GM12878 (cell line): ENCODE results near the gene ARHGAP22. TPM values are rescaled to one million over a fixed set of nuclear protein-coding genes. Genes with fewer than 3 reads are reported as not detected.

Experiments used
- ATAC-seq: fragments of 200-7000 bp; cut with Tn5 transposase; 3 replicates; pipeline ENCODE4 v1.9.1; 2020; ENCODE audit warnings: mild to moderate bottlenecking, moderate library complexity
- BruUV-seq: library from RNA; stranded (reverse); fragments of 400-500 nt; replicated peaks from 2 replicates; lab custom pipeline; 2021; lab: Mats Ljungman, UMichigan
- CTCF ChIA-PET: fragments of 300-600 bp; sonication (Branson Sonifier 250); formaldehyde crosslinking; extraction: SDS; loops from one replicate; lab custom pipeline; 2021; ENCODE audit warnings: inconsistent platforms; lab: Yijun Ruan, JAX
- POLR2A ChIA-PET: fragments of 350-600 bp; formaldehyde crosslinking; extraction: SDS; loops from one replicate; lab custom pipeline; 2021; ENCODE audit warnings: inconsistent platforms; lab: Charles Lee
- RAD21 ChIA-PET: fragments of 300-600 bp; sonication (Branson Sonifier 250); formaldehyde crosslinking; loops from one replicate; lab custom pipeline; 2023; ENCODE audit warnings: antibody characterized with exemption; ENCODE audit not compliant: unreplicated experiment; lab: Charles Lee
- SMC1A ChIA-PET: fragments of 300-600 bp; sonication (Branson Sonifier 250); formaldehyde crosslinking; loops from one replicate; lab custom pipeline; 2023; ENCODE audit not compliant: unreplicated experiment, uncharacterized antibody; lab: Charles Lee
- DNase-seq: peaks from one replicate; pipeline ENCODE4 v3.0.0-alpha.2; 2011; ENCODE audit warnings: low read depth, low spot score
- FAIRE-seq: peaks from 3 replicates; lab custom pipeline; 2011; peaks lifted over from hg19 to GRCh38; lab: Jason Lieb, UNC
- H2AFZ ChIP-seq: 2 replicates; pipeline ENCODE4 v1.6.0; 2011; ENCODE audit warnings: low read depth, low read length, control low read depth; ENCODE audit not compliant: control insufficient read depth
- H3K27ac ChIP-seq: 2 replicates; pipeline ENCODE4 v1.5.1; 2011; ENCODE audit warnings: control low read depth; ENCODE audit not compliant: control insufficient read depth, insufficient read depth
- H3K27me3 ChIP-seq, 2 experiments: replicated peaks in 1 of 2; 2 replicates each; pipeline versions ENCODE4 v1.6.0 to v1.6.1; 2011; ENCODE audit warnings: low read length in 1 of 2; ENCODE audit not compliant: control insufficient read depth in 2 of 2, insufficient read depth in 2 of 2
- H3K36me3 ChIP-seq, 2 experiments: 2 replicates each; pipeline ENCODE4 v1.5.1; 2011; ENCODE audit warnings: low read length in 1 of 2; ENCODE audit not compliant: control insufficient read depth in 2 of 2, insufficient read depth in 2 of 2
- H3K4me1 ChIP-seq: 2 replicates; pipeline ENCODE4 v1.6.1; 2011; ENCODE audit warnings: mild to moderate bottlenecking, low read length, moderate library complexity, mixed read lengths; ENCODE audit not compliant: control insufficient read depth, insufficient read depth
- H3K4me2 ChIP-seq: 2 replicates; pipeline ENCODE4 v1.6.0; 2011; ENCODE audit warnings: control low read depth; ENCODE audit not compliant: control insufficient read depth, insufficient read depth
- H3K4me3 ChIP-seq: fragments of 200-600 bp; sonication (generic); 2 replicates; pipeline ENCODE4 v1.5.1; 2016
- H3K79me2 ChIP-seq: 2 replicates; pipeline ENCODE4 v1.6.0; 2011; ENCODE audit warnings: low read length; ENCODE audit not compliant: control insufficient read depth, insufficient read depth
- H3K9ac ChIP-seq: 2 replicates; pipeline ENCODE4 v1.8.0; 2011; ENCODE audit warnings: low read length, control low read depth, mixed read lengths; ENCODE audit not compliant: control insufficient read depth, insufficient read depth
- H3K9me3 ChIP-seq: replicated peaks from 3 replicates; pipeline ENCODE4 v1.5.1; 2011; ENCODE audit warnings: mild to moderate bottlenecking, low read length; ENCODE audit not compliant: control insufficient read depth, insufficient read depth
- H4K20me1 ChIP-seq: 2 replicates; pipeline ENCODE4 v1.6.0; 2011; ENCODE audit not compliant: control insufficient read depth, insufficient read depth
- BMI1 ChIP-seq: fragments of 450-650 bp; IDR thresholded peaks from 2 replicates; pipeline ENCODE4 v1.6.1; 2016; ENCODE audit warnings: mild to moderate bottlenecking, moderate library complexity, borderline replicate concordance
- CHD1 ChIP-seq: IDR thresholded peaks from 2 replicates; pipeline ENCODE4 v1.6.1; 2012; ENCODE audit warnings: low read depth, low read length, improper control_type of control experiment
- EGR1 ChIP-seq, 2 experiments: IDR thresholded peaks; 1 replicate in 1 of 2; 2 replicates in 1 of 2; pipeline ENCODE4 v1.6.1; 2011 to 2012; ENCODE audit warnings: low read depth in 2 of 2, low read length in 2 of 2, borderline replicate concordance in 1 of 2, mild to moderate bottlenecking in 1 of 2, moderate library complexity in 1 of 2
- HCFC1 ChIP-seq: fragments of 150-350 bp; IDR thresholded peaks from 2 replicates; pipeline ENCODE4 v1.6.1; 2014; ENCODE audit warnings: low read length
- NBN ChIP-seq: fragments of 450-650 bp; IDR thresholded peaks from 2 replicates; pipeline ENCODE4 v1.6.1; 2016
- NR2F1 ChIP-seq: fragments of 450-650 bp; conservative IDR thresholded peaks from 2 replicates; pipeline ENCODE4 v1.6.1; 2017; ENCODE audit warnings: mild to moderate bottlenecking
- NRF1 ChIP-seq: conservative IDR thresholded peaks from 2 replicates; pipeline ENCODE4 v1.6.1; 2011; ENCODE audit warnings: mild to moderate bottlenecking, low read depth, low read length, improper control_type of control experiment
- PML ChIP-seq: IDR thresholded peaks from 2 replicates; pipeline ENCODE4 v1.6.1; 2012; ENCODE audit warnings: low read length, inconsistent platforms
- POLR2AphosphoS5 ChIP-seq: IDR thresholded peaks from 2 replicates; pipeline ENCODE4 v1.6.1; 2011; ENCODE audit warnings: mild to moderate bottlenecking, low read length, inconsistent platforms
- SMAD1 ChIP-seq: fragments of 450-650 bp; IDR thresholded peaks from 2 replicates; pipeline ENCODE4 v1.6.1; 2018; ENCODE audit warnings: mild to moderate bottlenecking, low read depth; ENCODE audit not compliant: partially characterized antibody
- WGBS: methylation state at CpG from one replicate; pipeline ENCODE4 v1.1.6; 2016; ENCODE audit warnings: low lambda C conversion rate; ENCODE audit not compliant: insufficient replicate concordance, insufficient coverage; ENCODE audit errors: missing lambda C conversion rate; 5-methylcytosine and 5-hydroxymethylcytosine counted together
- in situ Hi-C: fragments of 300-500 bp; cut with MboI; formaldehyde crosslinking; loops from 9 replicates; pipeline ENCODE4 v1.14.3; 2018; ENCODE audit warnings: mixed read lengths
- intact Hi-C: fragments of 100-400 bp; cut with micrococcal nuclease; formaldehyde crosslinking; loops from one replicate; pipeline ENCODE4 v1.14.2; 2022; ENCODE audit not compliant: unreplicated experiment
- polyA plus RNA-seq, 11 experiments: library from polyadenylated mRNA; depleted of rRNA in 4 of 11; unstranded in 6 of 11; stranded (reverse) in 5 of 11; fragments of >200 nt; fragmentation: Nextera tagmentation in 4 of 11; fragmentation: Illumina TruSeq in 1 of 11; extraction: Ambion mirVana in 4 of 11; extraction: Trizol in 1 of 11; gene quantifications; 1 replicate in 1 of 11; 2 replicates in 10 of 11; pipeline versions ENCODE4 v1.2.1 to v1.2.3, GENCODE V29; 2011 to 2016; ENCODE audit warnings: inconsistent platforms in 2 of 11, missing spikeins in 2 of 11, low read depth in 1 of 11
- total RNA-seq, 4 experiments: library from RNA; depleted of rRNA in 3 of 4; stranded (reverse); fragments of >200 nt in 3 of 4; fragmentation: Illumina TruSeq in 1 of 4; extraction: Trizol in 1 of 4; gene quantifications; 2 replicates each; pipeline versions ENCODE4 v1.2.1 to v1.2.3, GENCODE V29; 2013 to 2021
- TF ChIP-seq, protein P1 (sequence below): IDR thresholded peaks from 2 replicates; pipeline ENCODE4 v1.6.1; 2011; ENCODE audit warnings: borderline replicate concordance, low read depth, mild to moderate bottlenecking, moderate library complexity, mixed read lengths, low read length; ENCODE audit not compliant: insufficient read depth; ENCODE audit errors: extremely low read length

The ARHGAP22 gene
- total and polyA plus RNA-seq, 10 of the 15 experiments (the other 5 are each of a cell fraction or from before 2014, with no cell fraction given): 0.07 to 0.61 (median 0.18) TPM; not detected in 5

- Histone ChIP-seq H3K9ac (no peak overlapping the region), H2AFZ (no peak overlapping the region), H3K9me3 (no peaks in the 10 kb centered on the region), H3K4me3 (no peak overlapping the region), H3K27ac (no peak overlapping the region), H3K36me3 (no peaks in the 10 kb centered on the region), H3K4me2 (no peak overlapping the region), H3K4me1 (no peaks in the 10 kb centered on the region), H3K79me2 (no peaks in the 10 kb centered on the region), H4K20me1 (no peaks in the 10 kb centered on the region), H3K27me3 (no peaks in the 10 kb centered on the region; a peak in 1 of 4 replicates)
- no TSS peak for BruUV-seq
- WGBS: 35% methylated on average over 8 of the region's 8 CpGs
- no peak for FAIRE-seq
- DNase-seq: no peak
- ChIA-PET CTCF (no interaction called here), POLR2A (no interaction called here), SMC1A (interaction anchor here (0.9 kb wide), 1 partner anchor 10 kb away, joined by 4 read pairs; no protein-coding TSS in a partner anchor), RAD21 (no interaction called here)
- TF ChIP-seq NRF1 (no peak), CHD1 (no peak), EGR1 (IDR thresholded peaks at IDR 0.05; ENCODE audit: borderline replicate concordance in 1 of 2, low read depth in 2 of 2, low read length in 2 of 2) (no peak), SMAD1 (no peak), NR2F1 (no peak), HCFC1 (no peak), NBN (no peak), BMI1 (no peak), POLR2AphosphoS5 (no peak), PML (no peak)
- TF ChIP-seq, protein P1, sequence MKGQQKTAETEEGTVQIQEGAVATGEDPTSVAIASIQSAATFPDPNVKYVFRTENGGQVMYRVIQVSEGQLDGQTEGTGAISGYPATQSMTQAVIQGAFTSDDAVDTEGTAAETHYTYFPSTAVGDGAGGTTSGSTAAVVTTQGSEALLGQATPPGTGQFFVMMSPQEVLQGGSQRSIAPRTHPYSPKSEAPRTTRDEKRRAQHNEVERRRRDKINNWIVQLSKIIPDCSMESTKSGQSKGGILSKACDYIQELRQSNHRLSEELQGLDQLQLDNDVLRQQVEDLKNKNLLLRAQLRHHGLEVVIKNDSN: no peak
- no peak for ATAC-seq
- intact Hi-C loops: no loop called here
- in situ Hi-C loops: no loop called here
Measured at GRCh38 chr10:48470893-48471805, 133.7 kb downstream of the ARHGAP22 start.
